HepG2 (cell line): ENCODE measurements around the gene CAP2.

ENCODE experiments used
- ATF7 ChIP-seq, 2 experiments: fragments of 450-650 bp in 1 of 2; sonication (generic) in 1 of 2; formaldehyde crosslinking in 1 of 2; IDR thresholded peaks; 2 replicates each; pipeline versions ENCODE4 v1.4.0 to v1.6.1; 2016 to 2020; ENCODE audit warnings: antibody characterized with exemption in 1 of 2, mild to moderate bottlenecking in 1 of 2, missing genetic modification reagents in 1 of 2
- JUN ChIP-seq: sonication (generic); formaldehyde crosslinking; IDR thresholded peaks from 2 replicates; pipeline ENCODE4 v1.4.0; 2020; ENCODE audit warnings: mild to moderate bottlenecking, missing genetic modification reagents
- KDM1A ChIP-seq: IDR thresholded peaks from 2 replicates; pipeline ENCODE4 v1.6.1; 2016; ENCODE audit warnings: missing compliant biosample characterization
- SAP130 ChIP-seq: IDR thresholded peaks from 2 replicates; pipeline ENCODE4 v1.6.1; 2016; ENCODE audit warnings: low read depth
- TCF7 ChIP-seq: sonication (generic); IDR thresholded peaks from 2 replicates; pipeline ENCODE4 v1.6.1; 2016; ENCODE audit warnings: antibody characterized with exemption, low read depth
- ZFP36L1 ChIP-seq: sonication (generic); formaldehyde crosslinking; IDR thresholded peaks from 2 replicates; pipeline ENCODE4 v1.8.0; 2022; ENCODE audit warnings: mild to moderate bottlenecking, missing genetic modification reagents, moderate library complexity
- ZNF510 ChIP-seq: sonication (generic); formaldehyde crosslinking; IDR thresholded peaks from 2 replicates; pipeline ENCODE4 v1.4.0; 2020; ENCODE audit warnings: low read depth, mild to moderate bottlenecking, missing genetic modification reagents
- ZNF768 ChIP-seq: sonication (generic); formaldehyde crosslinking; IDR thresholded peaks from 2 replicates; pipeline ENCODE4 v1.4.0; 2020; ENCODE audit warnings: missing genetic modification reagents
- TF ChIP-seq, protein P1 (sequence below): sonication (generic); formaldehyde crosslinking; IDR thresholded peaks from 2 replicates; pipeline ENCODE4 v1.5.0; 2020; ENCODE audit warnings: mild to moderate bottlenecking, missing genetic modification reagents, moderate library complexity
- TF ChIP-seq, protein P2 (sequence below), 2 experiments: sonication (generic) in 1 of 2; formaldehyde crosslinking in 1 of 2; IDR thresholded peaks; 2 replicates each; pipeline versions ENCODE4 v1.5.1 to v1.6.1; 2011 to 2020; ENCODE audit warnings: borderline replicate concordance in 1 of 2, low read depth in 1 of 2, low read length in 1 of 2, mild to moderate bottlenecking in 1 of 2, missing genetic modification reagents in 1 of 2, moderate library complexity in 1 of 2

DNA sequence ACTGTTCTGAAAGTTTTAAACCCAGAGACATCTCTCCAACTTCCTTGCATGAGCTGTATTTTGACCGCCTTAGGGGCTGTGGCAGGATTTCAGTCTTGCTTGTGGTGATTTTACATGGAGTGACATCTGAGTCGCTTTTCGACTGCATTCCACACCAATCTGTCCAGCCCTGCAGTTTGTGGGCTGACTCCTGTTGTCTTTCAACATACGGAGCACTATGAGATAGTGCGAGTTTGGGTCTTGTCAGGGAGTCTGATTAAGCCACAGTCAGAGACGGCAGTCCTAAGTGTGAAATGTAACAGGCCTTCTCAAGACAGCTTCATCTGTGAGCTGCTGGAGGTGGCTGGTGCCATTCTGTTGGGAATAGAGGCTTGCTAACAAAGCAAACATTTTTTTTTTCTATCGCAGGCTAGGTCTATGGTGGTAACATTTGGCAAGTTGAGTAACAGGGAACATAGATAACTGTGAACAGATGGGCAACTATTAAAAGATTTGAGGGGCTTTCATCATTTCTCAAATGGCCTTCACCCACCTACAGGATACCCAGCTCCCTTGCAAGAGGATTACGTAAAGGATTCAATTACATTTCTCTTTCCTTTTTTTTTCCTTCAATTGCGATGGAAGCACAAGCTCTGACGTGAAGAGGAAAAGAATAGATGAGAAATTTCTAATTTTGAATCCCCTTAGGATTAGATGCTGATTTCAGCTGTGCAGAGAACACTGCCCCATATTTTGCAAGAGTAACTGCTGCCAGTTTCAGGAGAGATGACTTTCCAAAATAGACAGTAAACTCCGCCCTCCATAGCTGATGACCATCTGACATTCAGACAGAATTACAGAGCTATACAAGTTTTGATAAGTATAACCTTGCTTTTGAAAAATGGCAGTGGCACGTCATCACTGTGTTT lies 25.1 kb downstream of the CAP2 start:
- TF ChIP-seq, protein P1, sequence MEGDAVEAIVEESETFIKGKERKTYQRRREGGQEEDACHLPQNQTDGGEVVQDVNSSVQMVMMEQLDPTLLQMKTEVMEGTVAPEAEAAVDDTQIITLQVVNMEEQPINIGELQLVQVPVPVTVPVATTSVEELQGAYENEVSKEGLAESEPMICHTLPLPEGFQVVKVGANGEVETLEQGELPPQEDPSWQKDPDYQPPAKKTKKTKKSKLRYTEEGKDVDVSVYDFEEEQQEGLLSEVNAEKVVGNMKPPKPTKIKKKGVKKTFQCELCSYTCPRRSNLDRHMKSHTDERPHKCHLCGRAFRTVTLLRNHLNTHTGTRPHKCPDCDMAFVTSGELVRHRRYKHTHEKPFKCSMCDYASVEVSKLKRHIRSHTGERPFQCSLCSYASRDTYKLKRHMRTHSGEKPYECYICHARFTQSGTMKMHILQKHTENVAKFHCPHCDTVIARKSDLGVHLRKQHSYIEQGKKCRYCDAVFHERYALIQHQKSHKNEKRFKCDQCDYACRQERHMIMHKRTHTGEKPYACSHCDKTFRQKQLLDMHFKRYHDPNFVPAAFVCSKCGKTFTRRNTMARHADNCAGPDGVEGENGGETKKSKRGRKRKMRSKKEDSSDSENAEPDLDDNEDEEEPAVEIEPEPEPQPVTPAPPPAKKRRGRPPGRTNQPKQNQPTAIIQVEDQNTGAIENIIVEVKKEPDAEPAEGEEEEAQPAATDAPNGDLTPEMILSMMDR: no peak
- no peak for TF ChIP-seq ZFP36L1
- no peak for TF ChIP-seq ZNF768 (CRISPR knock-in tag)
- no peak for TF ChIP-seq ATF7 (IDR thresholded peaks at IDR 0.05)
- no peak for TF ChIP-seq ATF7 (CRISPR knock-in tag; IDR thresholded peaks at IDR 0.05)
- TF ChIP-seq, protein P2, sequence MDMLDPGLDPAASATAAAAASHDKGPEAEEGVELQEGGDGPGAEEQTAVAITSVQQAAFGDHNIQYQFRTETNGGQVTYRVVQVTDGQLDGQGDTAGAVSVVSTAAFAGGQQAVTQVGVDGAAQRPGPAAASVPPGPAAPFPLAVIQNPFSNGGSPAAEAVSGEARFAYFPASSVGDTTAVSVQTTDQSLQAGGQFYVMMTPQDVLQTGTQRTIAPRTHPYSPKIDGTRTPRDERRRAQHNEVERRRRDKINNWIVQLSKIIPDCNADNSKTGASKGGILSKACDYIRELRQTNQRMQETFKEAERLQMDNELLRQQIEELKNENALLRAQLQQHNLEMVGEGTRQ (IDR thresholded peaks at IDR 0.05; ENCODE audit: low read depth, low read length): no peak
- TF ChIP-seq, protein P2 (CRISPR knock-in tag; IDR thresholded peaks at IDR 0.05; ENCODE audit: borderline replicate concordance): no peak
- TF ChIP-seq TCF7: no peak
- TF ChIP-seq JUN (CRISPR knock-in tag): no peak
- no peak for TF ChIP-seq ZNF510 (CRISPR knock-in tag)
- no peak for TF ChIP-seq SAP130 (CRISPR knock-in tag)
- no peak for TF ChIP-seq KDM1A (CRISPR knock-in tag)
